IPS DF 19.7 (cell line): ENCODE results near the gene RAB22A.

Experiments used
- DNase-seq: peaks from one replicate; pipeline ENCODE4 v3.0.0-alpha.2; 2013; ENCODE audit warnings: low read depth, low spot score

RAB22A gene

DNA sequence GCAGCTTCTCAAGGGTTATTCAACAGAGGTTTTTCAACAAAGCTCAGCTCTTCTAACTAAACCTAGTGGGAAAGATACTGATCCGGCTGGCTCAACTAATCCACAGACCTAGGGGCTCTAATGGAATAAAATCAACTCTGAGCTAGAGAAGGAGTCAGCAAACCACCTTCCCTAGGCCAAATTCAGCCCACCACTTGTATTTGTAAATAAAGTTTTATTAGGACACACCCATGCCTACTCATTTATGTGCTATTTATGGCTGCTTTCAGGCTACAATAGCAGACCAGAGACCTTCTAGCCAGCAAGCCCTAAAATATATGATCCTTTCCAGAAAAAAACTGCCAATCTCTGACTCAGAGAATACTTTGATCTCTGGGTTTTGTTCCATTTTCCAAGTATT lies 6.0 kb upstream of the RAB22A start:
- no peak for DNase-seq

GRCh38 chr20:58305061-58305460 lies 4.5 kb upstream of the RAB22A start:
- no peak for DNase-seq

GRCh38 chr20:58306421-58307261 lies 2.9 kb upstream of the RAB22A start:
- DNase-seq, result no peak

- no peak for DNase-seq
These were observed 2.2 kb upstream of the RAB22A start for GRCh38 chr20:58307270-58307669.

- DNase-seq, result no peak
These were observed 1.2 kb upstream of the RAB22A start for GRCh38 chr20:58308290-58308679.

- no peak for DNase-seq
These were observed 611 bp upstream of the RAB22A start for GRCh38 chr20:58308680-58309527.

- no peak for DNase-seq
These were observed 822 bp downstream of the RAB22A start for GRCh38 chr20:58310291-58310782.

GRCh38 chr20:58312836-58313235 lies 3.3 kb downstream of the RAB22A start:
- DNase-seq, result no peak

DNA sequence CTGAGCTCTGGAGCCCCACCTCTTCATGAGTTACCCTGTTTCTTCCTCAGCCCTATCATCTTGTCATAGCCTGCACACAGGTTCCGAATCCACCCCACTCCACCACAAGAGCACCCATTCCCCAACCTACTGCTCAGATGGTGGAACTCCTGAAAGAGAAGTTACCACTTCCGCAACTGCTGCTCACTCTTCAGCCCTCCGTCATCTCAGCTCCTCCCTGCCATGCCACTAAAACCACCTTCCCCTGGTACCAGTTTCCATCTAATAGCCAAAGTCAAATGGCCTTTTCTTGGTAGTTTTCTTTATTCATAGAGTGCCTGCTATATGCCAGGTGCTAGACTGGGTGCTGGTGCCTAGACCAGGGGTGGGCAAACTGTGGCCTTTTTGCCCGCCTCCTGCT lies 3.9 kb downstream of the RAB22A start:
- DNase-seq, result no peak

- no peak for DNase-seq
These were observed 11.7 kb downstream of the RAB22A start for GRCh38 chr20:58321205-58321604.

DNA sequence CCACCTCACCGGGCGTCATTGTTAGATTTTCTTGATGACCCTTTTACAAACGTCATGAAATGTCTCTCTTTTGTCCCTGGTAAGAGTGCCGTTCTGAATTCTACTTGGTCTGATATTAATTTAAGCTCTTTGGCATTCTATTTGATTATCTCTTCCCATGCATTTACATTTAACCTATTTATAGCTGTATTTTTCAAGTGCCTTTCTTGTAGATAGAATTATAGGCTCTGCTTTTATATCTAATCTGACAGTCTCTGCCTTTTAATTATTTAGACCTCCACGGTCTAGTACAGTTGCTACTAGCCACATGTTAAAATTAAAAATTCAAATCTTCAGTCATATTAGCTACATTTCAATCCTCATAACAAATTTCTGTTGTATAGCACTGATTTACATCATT lies 12.6 kb downstream of the RAB22A start:
- no peak for DNase-seq

DNA sequence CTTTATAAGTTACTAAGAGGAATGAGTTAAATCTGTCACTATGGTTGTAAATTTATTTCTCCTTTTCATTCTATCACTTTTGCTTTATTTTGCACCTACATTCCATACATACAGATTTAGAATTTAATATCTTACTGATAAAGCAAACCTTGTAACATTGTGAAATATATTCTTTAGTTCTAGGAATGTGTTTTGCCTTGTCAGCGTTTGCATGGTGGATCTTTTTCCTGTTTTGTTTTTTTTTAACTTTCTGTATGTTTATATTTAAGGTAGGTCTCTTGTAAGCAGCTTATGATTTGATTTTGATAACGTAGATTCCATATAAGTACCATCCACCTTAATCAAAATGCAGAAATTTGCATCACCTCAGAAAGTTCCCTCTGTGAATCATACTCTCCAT lies 16.4 kb downstream of the RAB22A start:
- DNase-seq, result no peak

- no peak for DNase-seq
These were observed 17.7 kb downstream of the RAB22A start for GRCh38 chr20:58327211-58327610.

DNA sequence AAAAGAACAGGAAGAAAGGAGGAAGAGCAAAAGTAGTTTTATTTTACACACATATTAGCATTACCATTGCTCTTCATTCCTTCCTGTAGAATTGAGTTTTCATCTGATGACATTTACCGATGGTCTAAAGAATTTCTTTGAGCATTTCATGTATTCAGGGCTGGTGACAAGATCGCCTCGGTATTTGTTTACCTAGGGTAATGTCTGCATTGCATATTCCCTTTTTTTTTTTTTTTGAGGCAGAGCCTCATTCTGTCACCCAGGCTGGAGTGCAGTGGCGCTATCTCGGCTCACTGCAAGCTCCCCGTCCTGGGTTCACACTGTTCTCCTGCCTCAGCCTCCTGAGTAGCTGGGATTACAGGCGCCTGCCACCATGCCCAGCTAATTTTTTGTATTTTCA lies 19.3 kb downstream of the RAB22A start:
- DNase-seq, result no peak

DNA sequence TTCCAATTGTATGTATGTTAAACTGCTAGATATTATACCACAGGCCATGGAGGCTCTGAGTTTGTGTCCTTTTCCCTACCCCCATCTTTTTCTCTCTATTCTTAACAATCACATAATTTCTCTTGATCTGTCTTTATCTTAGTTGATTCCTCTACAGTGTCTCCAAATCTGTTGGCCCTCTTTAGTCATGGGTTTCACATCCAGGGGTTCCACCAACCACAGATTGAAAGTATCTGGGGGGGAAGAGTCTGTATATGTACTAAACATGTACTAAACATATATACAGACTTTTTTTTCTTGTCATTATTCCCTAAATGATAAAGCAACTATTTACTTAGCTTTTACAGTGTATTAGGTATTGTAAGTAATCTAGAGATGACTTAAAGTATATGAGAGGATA lies 20.2 kb downstream of the RAB22A start:
- DNase-seq, result no peak

DNA sequence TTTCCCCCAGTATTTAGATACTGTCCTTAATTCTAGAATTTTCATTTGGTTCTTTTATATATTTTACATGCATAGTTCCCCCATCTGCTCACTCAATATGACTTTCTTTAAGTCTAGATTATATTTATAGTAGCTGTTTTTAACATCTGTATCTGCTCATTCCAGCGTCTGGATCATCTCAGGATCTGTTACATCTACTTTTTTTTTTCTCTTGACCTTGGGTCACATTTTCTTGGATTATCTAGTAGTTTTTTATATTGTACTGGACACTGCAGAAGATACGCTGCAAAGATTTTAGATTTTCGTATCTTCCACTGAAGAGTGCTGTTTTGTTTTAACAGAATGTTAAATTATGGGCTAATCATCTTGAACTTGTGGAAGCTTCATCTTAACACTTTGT lies 20.7 kb downstream of the RAB22A start:
- DNase-seq, result no peak

- DNase-seq, result no peak
These were observed 21.2 kb downstream of the RAB22A start for GRCh38 chr20:58330687-58331086.

DNA sequence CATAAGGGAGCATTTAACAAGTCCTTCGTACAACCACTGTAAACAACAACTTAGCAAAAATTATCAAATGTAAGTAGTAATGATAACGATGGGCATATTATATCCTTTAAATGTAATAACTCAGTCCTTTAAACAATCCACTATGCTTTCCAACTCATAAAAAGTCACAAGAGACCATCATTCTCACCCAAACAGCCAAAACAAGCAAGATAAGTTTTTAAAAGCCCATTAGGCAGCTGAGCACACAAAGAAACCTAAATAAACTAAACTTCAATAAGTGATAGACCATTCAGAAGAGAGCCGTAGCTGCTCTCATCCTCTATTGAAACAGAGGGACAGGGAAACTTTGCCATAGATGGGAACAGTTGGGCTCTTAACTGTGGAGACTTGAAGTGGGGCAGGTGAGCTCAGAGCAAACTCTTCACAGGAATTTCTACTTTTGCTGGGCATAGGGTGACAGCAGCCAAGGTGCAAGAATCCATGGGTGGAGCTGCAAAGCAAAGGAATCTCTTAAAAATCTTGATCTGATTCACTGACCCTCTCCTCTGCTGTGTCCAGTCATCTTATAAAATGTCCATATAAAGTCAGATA lies 22.5 kb downstream of the RAB22A start:
- DNase-seq, result no peak

DNA sequence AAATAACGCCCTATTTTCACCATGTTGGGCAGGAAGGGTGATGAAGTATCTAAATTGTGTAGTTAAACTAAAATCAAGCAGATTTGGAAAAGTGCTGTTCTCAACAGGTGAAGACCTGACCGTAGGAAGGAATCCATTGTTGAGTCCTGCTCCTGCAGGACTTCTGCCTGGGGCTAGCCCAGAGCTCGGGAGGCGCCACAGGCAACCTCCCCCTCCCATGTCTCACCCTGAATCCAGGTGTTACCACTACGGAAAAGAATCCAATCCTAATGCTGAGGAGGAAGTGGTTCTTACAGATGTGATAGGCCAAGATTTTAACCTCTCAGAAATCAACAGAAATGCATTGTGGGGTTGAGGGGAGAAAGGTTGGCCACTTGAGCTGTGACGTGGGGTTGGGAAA lies 30.2 kb downstream of the RAB22A start:
- DNase-seq, result no peak

DNA sequence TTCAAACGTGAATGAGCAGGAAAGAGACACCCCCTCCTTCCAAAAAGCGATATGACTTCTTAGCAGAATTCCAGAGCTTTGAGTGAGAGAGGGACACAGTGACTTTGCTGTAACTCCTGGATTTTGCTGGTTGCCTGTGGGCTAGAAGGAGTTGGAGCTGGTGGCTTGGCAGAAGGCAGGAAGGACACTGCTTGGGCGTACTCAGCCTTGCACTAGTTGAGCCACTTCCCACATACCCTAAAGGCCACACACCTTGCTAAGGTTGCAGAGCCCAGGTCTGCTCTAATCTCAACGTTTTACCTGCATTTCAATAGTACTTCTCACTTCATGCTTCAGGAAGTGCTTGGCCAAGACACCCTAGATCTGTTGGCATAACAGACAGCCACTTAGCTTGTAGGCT lies 30.6 kb downstream of the RAB22A start:
- DNase-seq, result no peak

- DNase-seq, result no peak
These were observed 31.3 kb downstream of the RAB22A start for GRCh38 chr20:58340853-58341252.
